NCI-H2107 treated with DMSO at 0.1 percent for 48 hours (cell line): ENCODE data around the gene STK11IP.

Source experiments
- DNase-seq: peaks from one replicate; lab custom pipeline; 2025; ENCODE audit not compliant: unreplicated experiment; lab: John Stamatoyannopoulos, UW

The STK11IP gene, protein sequence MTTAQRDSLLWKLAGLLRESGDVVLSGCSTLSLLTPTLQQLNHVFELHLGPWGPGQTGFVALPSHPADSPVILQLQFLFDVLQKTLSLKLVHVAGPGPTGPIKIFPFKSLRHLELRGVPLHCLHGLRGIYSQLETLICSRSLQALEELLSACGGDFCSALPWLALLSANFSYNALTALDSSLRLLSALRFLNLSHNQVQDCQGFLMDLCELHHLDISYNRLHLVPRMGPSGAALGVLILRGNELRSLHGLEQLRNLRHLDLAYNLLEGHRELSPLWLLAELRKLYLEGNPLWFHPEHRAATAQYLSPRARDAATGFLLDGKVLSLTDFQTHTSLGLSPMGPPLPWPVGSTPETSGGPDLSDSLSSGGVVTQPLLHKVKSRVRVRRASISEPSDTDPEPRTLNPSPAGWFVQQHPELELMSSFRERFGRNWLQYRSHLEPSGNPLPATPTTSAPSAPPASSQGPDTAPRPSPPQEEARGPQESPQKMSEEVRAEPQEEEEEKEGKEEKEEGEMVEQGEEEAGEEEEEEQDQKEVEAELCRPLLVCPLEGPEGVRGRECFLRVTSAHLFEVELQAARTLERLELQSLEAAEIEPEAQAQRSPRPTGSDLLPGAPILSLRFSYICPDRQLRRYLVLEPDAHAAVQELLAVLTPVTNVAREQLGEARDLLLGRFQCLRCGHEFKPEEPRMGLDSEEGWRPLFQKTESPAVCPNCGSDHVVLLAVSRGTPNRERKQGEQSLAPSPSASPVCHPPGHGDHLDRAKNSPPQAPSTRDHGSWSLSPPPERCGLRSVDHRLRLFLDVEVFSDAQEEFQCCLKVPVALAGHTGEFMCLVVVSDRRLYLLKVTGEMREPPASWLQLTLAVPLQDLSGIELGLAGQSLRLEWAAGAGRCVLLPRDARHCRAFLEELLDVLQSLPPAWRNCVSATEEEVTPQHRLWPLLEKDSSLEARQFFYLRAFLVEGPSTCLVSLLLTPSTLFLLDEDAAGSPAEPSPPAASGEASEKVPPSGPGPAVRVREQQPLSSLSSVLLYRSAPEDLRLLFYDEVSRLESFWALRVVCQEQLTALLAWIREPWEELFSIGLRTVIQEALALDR

DNA sequence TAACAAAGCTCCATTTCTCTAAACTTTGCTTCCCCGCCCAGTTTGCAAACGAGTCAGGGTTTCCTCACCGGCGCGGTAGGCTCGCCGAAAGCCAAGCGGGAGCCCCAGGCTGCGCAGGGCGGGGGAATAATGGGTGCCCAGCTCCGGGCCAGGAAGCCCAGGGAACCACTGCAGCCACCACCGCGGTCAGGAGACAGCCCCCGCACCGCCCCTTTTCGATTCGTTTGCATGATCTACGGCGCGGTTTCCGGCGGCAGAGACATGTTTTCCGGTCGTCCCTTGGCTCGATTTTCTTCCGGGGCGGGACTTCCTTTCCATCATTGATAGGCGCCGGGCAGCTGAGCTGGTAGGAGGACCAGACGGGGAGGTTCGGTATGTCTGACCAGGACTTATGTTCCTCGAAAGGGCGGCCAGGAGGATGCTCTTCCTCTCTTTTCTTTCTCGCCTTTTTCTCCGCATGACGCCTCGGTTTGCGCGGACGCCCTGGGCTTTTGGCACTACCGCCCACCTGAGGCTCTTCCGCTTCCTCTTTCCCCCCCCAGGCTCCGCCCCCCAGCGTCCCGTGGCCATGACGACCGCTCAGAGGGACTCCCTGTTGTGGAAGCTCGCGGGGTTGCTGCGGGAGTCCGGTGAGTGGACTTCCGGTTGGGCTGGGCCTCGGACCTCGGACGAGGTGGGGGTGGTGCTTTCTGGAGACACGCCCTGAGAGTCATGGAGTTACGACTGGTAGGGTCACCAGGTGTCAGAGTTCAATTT, at the start of gene STK11IP:
TSS of gene STK11IP (plus strand) at position 306 of the 756 bp plus-strand sequence. CDS start at position 569, 263 bp downstream.
- peak; percentile 83 for DNase-seq

DNA sequence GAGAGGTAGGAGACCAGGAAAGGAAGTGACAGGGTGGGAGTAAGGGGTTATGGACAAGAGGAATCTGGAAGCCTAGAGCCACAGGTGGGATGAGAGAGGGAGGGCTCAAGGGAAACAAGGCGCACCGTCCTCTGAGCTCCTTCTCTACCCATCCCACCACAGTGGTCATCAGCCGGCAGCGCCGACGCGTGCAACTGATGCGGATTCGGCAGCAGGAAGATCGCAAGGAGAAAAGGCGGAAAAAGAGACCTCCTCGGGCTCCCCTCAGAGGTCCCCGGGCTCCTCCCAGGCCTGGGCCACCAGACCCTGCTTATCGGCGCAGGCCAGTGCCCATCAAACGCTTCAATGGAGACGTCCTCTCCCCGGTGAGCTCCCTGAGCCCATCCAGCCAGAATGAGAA, 48.7 kb upstream of the STK11IP start:
- DNase-seq = no peak

DNA sequence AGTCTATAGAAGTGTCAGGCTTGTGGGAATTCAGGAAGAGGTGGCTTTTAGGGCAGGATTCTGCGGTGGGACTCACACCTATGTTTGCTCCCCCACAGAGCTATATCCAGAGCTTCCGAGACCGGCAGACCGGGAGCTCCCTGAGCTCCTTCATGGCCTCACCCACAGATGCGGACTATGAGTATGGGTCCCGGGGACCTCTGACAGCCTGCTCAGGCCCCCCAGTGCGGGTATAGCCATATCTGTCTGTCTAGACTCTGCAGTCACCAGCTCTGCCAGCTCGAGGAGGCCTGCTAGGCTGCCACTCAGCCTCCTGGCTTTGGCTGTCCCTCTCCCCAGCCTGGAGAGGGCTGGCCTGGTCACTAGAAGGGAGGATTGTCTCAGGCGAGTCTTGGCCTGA, 48.0 kb upstream of the STK11IP start:
- no peak for DNase-seq

DNA sequence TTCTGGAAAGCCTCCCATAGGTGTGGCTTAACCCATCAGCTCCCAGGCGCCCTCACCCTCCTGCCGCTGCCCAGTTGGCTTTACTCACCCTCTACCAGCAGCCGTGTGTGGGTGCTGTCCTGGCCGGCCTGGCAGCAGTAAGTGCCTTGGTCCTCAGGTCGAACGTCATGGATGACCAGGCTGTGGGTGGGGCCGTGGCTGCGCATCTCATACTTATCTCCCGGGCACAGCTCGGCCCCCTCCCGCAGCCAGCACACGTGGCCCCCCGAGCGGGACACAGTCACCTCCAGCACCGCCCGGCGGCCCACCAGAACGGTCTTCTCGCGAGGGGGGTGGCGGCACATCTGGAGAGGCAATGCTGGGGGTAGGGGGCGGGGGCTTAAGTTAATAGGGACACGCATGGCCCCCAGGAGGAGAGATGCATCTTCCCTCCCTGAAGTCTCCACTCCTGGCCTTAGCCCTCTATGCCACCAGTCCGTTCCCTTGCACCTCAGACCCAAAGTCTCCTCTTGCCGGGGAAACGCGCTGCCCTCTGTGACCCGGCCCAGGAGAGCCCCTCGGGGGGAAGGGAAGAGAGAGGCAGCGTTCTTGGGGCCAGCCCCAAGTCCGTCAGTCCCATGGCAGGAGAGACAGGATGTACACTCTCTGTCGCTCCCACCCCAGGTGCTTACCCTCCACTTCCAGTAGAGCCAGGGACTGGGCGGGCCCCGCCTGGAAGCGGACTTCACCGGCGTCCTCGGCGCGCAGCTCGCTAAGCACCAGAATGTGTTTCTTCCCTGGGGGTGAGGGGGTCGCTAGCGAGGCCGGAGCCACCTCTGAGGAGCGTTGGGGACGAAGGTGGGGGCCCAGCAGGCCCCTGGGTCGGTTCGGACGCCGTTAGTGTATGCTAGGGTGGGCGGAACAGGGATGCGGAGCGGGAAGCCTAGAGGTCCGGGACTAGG, 45.9 kb upstream of the STK11IP start:
- no peak for DNase-seq

DNA sequence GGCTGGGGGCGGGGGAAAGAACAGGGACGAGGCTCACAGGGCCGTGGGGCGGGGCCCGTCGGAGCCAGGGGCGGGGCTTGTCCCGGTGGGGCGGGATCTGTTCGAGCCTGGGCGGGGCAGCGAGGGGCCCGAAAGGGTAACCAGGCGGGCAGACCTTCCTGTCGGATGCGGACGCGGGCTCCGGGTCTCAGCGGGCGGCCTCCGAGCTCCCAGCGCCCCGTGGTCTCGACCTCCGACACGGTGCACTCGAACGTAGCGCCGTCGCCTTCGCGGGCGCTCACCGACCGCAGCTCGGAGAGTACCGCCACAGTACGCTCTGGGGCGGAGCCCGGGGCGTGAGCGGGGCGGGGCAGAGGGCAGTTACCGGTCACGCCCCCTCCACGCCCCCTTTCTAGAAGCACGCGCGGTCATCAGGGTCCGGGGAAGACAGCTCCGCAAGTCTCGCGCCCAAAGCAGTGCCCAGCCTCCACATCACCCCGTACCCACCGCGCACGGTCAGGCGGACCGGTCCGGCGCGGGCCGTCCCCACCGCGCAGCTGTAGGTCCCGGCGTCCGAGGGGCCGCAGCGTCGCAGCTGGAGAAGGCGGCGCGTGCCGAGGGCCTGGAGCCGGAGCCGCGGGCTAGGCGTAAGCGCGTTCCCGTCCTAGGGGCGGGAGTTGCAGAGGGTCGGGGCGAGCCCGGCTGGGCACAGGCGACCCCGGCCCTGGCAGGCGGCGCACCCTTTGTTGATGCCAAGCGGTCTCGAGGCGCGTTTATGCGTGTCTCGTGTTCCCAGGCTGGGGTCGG, 45.1 kb upstream of the STK11IP start:
- peak; percentile 52 for DNase-seq

DNA sequence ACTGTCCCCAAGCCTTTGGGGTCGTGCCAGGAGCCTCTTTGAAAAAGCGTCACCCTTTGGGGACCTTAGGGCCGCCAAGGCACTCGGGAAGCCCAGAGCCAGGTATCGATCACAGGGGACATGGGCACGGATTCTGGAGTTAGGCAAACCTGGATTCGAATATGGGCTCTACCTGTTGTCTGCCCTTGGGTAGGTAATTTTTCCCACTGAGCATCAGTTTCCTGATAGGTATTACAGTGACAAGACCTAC, 44.6 kb upstream of the STK11IP start:
- DNase-seq = no peak

DNA sequence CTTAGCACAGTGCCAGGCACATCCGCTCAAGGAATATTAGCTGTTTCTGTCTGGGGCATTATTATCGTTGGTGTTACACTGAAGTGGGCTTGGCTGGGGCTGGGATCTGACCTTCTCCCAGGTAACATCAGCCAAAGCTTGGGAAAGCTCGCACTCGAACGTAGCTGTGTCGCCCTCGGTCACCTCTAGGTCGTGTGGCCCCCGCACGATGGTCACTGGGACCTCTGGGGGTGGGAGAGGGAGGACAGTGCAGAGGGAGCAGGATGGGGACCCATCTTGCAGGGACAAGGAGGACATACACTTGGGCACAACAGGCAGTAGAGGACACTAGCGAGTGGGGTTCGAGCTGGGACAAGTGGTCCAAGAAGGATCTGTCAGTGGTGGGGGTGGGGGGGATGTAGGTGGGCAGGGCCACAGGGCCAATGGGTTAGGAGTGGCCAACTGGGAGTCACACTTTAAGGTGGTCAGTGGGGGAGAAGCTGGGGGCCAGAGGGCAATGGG, 44.1 kb upstream of the STK11IP start:
- no peak for DNase-seq

DNA sequence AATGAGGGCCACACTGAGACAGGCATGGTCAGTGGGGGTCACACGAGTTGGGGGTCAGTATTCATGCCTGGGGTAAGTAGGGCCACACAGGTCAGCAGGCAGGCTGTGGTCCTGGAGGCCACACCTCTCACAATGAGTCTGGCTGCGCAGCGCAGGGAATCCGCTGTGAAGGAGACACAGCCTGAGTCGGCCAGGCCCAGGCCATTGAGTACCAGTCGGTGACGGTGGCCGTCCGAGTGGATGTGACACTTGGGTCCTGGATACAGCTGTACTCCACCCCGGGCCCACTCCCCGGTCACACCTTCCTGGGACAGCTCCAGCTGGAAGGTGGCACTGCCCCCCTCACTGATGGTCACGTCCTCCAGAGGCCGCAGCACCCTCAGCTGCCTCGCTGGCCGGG, 43.3 kb upstream of the STK11IP start:
- DNase-seq = no peak

DNA sequence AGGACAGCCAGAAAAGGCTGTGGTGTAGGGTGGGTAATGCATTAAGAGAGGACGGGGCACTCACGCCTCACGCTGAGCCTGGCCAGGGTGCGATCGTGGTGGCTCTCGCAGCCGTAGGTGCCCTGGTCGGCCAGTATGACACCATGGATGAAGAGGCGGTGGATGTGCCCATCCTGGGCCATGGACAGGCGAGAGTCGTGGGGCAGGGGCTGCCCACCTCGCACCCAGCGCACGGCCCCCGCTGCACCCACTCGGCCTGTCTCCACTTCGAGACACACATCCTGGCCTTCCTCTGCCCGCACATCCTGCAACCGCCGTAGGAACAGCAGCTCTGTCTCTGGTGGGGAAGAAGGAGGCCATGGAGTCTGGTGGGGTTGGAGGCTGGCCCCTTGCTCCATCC, 41.7 kb upstream of the STK11IP start:
- DNase-seq = no peak

DNA sequence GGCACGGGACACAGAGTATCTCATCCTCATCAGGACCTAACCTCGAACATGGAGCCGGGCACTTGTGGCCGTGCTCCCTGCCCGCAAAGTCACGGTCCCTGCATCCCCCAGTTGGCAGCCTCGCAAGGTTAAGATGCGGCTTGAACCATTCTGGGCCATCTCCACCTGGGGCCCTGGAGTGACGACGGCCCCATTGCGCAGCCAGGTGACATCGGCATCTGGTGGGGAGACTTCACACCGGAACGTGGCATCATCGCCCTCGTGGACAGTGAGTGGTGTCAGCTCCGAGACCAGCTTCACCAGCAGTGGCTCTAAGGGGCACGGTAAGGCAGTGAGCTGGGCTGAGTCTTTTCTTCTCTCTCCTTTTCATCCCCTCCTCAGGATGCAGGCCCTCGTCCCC, 41.2 kb upstream of the STK11IP start:
- no peak for DNase-seq

DNA sequence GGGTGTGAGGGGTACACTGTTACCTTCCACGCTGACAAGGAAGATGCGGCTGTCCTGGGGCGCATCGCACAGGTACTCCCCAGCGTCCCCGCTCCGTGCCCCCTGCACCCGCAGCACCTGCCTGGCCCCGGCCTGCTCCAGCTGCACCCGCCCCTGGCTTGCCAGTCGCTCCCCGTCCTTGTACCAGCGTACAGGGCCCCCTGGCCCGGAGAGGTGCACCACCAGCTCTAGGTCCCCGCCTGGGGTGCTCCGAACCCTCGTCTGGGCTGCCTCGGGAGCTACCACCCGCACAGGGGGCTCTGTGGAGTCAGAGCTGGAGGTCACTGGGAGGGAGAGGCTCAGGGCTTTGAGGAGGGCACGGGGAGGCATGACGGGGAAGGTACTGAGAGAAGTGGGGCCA, 40.3 kb upstream of the STK11IP start:
- no peak for DNase-seq

DNA sequence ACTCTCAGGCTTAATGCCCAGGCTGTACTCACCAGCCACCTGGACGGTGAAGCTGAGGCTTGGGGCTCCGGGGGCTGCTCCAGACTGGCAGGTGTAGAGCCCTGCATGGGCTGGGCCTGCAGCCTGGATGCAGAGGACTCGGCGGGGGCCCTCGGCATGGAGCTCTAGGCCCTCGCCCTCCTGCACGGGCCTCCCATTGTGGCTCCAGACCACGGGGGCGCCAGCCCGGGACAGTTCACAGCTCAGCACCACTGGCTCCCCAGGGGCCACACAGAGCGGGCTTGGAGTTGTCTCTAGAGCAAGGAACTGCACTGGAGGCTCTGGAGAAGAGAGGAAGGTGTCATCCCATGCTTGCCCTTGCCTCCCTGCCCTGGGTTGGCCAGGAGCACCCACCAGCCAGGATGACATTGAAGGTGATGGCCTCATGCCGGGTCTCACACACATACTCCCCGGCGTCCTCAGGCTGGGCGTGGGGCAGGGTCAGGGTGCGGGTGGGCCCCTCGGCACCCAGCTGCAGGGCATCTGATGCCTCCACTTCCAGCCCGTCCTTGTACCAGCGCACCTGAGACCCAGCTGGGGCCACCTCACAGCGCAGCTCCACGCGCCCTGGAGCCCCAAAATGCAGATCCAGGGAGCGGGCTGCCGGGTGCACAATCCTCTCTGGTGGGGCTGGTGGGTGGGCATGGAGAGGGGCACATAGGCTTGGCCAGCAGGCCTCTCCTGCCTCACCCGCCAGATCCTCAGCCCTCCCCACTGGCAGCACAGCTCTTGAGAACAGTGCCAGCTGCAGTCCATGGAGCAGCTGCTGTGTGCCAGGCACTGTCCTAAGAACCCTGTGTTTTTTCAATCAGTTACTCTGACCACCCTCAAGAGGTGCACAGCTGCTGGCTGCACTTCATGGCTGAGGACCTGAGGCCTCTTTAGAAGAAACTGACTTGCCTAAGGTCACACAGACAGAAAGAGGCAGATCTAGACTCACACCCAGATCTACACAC, 39.6 kb upstream of the STK11IP start:
- DNase-seq = no peak

DNA sequence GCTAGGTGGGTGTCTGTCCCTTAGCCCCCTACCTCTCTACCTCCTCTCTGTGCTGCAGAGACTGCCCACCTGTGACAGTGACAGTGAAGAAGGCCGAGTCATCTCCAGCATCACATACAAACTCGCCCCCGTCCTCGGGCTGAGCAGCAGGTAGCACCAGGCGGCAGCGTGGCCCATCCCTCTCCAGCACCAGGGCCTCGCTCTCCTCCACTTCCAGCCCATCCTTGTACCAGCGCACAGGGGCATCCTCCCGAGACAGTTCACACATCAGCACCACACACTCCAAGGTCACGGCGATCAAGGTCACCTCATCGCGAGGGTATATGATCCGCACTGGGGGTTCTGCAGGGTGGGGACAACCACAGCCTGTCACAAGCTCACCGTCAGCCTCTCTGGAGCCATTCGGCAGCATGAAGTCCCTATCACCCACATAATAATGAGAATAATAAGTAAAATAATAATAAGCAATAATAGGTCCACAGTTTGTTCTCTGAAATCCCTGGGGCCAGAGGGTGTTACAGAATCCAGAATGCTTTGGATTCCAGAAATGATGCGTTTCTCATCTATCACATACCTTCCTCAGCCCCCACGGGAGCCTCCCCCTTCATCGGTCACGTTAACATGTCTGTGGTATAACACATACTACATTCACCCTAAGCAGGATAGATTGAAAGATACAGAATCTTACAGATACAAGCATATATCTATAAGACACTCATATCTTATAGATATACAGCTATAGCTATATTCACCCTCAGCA, 38.3 kb upstream of the STK11IP start:
- no peak for DNase-seq

DNA sequence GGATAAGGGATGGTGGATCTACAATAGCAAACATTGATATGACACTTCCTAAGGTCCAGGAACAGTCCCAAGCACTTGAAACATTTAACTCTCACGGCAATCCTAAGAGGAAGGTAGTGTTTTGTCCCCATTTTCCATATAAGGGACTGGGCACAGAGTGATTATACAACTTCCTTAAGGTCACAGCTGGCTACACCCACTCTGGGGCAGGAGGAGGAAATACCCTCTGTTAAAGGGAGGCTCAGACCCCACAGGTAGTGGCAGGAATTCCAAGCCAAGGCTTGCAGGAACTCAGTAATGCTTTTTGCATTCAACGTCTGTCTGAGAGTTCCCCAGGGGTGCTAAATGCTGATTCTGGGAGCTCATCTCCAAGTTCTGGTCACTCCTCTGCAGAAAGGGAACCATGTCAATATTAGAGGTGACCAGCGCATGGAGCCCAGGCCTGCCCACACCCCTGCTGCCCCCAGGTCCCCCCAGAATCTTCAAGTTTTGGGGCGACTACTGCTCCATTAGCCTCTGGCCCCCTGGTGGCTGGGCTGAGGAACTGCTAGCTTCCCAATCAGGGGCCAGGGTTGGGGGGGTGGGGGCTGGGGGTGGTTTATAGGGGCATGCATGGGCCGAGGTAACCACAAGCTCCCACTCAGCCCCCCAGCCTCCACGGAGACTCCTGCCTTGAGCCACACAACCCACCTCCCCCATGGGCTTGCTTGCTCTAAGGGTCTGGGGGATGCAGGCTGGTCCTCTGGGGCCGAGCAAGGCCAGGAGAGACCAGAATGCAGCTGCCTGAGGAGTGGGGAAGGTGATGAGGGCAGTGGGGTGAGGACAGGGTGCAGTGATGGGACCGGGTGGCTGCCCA, 37.4 kb upstream of the STK11IP start:
- no peak for DNase-seq

DNA sequence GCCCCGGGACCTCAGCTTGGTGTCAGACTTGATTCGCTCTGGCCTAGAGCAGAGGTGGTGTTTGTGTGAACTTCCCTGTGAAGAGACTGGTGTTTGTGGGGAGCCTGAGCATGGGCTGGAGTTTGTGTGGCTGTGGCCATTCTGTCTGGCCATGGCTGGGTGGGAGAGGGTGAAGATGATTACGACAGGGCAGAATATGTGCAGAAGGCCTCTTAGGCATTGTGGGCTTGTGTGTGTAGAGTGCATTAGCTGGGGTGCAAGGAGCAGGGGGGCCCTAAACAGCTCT, 36.8 kb upstream of the STK11IP start:
- no peak for DNase-seq

DNA sequence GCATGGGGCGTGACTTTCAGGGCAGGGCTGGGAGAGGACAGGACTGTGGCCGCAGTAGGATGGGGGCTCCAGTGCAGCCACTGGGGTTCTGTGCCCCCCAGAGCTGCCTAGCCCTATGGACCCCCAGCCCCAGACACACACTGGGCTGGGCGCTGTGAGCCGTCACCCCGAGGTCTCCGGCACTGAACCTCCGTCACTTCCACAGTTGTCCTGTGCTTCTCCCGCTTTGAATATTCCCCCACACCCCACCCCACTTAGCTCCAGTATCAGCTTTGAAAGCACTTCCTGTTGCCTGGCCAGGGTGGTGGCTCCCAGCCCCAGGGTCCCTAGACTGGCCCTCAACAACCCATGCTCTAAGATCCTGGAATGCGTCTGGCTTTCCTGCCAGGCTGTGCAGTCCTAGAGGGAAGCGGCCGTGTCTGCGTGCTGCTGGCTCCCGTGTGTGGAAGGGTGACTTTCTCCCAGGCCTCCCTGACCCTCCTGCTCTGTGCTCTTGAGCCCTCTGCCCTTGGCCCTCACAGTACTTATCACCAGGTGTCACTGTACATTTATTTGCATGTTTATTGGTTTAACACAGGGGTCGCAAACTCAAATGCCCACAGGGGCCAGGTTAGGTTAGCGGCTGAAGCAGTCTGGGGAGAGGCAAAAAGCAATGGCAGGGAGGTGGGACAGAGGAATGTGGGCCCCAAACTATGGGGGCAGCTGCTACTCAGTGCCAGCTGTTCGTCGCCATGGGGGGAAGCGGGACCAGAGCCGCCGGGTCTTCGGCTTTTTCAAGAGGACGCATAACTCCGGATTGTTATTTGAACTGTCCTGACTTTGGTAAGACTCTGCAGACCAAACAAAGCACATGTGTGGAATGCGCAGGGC, 36.2 kb upstream of the STK11IP start:
- DNase-seq = no peak
